HepG2 (cell line): ENCODE results near the gene ZC3H14. TPM values are rescaled to one million over a fixed set of nuclear protein-coding genes. Genes with fewer than 3 reads are reported as not detected.

Experiments used
- ATAC-seq: fragments of 200-7000 bp; cut with Tn5 transposase; 3 replicates; pipeline ENCODE4 v1.9.1; 2020; ENCODE audit warnings: mild to moderate bottlenecking, moderate library complexity
- BruUV-seq: library from RNA; stranded (reverse); fragments of 400-500 nt; replicated peaks from 2 replicates; lab custom pipeline; 2021; lab: Mats Ljungman, UMichigan
- CTCF ChIA-PET: fragments of 300-600 bp; formaldehyde crosslinking; extraction: SDS; loops from one replicate; lab custom pipeline; 2021; ENCODE audit warnings: low total read pairs, inconsistent platforms, low intra/inter-chr PET ratio; lab: Yijun Ruan, JAX
- POLR2A ChIA-PET: fragments of 350-600 bp; sonication (Branson Sonifier 250); formaldehyde crosslinking; loops from one replicate; lab custom pipeline; 2020; ENCODE audit warnings: antibody characterized with exemption, inconsistent platforms; lab: Yijun Ruan, JAX
- DNase-seq: peaks from one replicate; pipeline ENCODE4 v3.0.0-alpha.2; 2015; ENCODE audit warnings: low spot score
- FAIRE-seq: peaks from 3 replicates; lab custom pipeline; 2011; peaks lifted over from hg19 to GRCh38; lab: Jason Lieb, UNC
- H2AFZ ChIP-seq: one replicate; pipeline ENCODE4 v1.6.1; 2011; ENCODE audit warnings: low read length, inconsistent platforms
- H3K27ac ChIP-seq: fragments of 300-600 bp; 3 replicates; pipeline ENCODE4 v1.8.0; 2011; ENCODE audit warnings: mixed run types, mild to moderate bottlenecking, mixed read lengths, low read length, inconsistent platforms; ENCODE audit not compliant: insufficient read depth; ENCODE audit errors: extremely low read length
- H3K27me3 ChIP-seq, 2 experiments: fragments of 200-600 bp in 1 of 2; 2 replicates in 1 of 2; 3 replicates in 1 of 2; pipeline versions ENCODE4 v1.6.0 to v1.8.0; 2011; ENCODE audit warnings: low read length in 2 of 2, mild to moderate bottlenecking in 2 of 2, moderate library complexity in 2 of 2, inconsistent platforms in 1 of 2; ENCODE audit not compliant: insufficient read depth in 2 of 2, control insufficient read depth in 1 of 2
- H3K36me3 ChIP-seq, 2 experiments: fragments of 200-600 bp in 1 of 2; replicated peaks in 1 of 2; 2 replicates in 1 of 2; 3 replicates in 1 of 2; pipeline versions ENCODE4 v1.5.1 to v1.8.0; 2011; ENCODE audit warnings: low read length in 2 of 2, inconsistent platforms in 1 of 2; ENCODE audit not compliant: insufficient read depth in 2 of 2, control insufficient read depth in 1 of 2
- H3K4me1 ChIP-seq: 2 replicates; pipeline ENCODE4 v1.5.1; 2012; ENCODE audit warnings: low read length, inconsistent platforms; ENCODE audit not compliant: insufficient read depth
- H3K4me2 ChIP-seq: 2 replicates; pipeline ENCODE4 v1.6.0; 2011; ENCODE audit warnings: low read depth, low read length, inconsistent platforms
- H3K4me3 ChIP-seq, 3 experiments: fragments of 200-600 bp in 1 of 3; sonication (generic), shearing (Covaris generic) in 1 of 3; replicated peaks in 1 of 3; 2 replicates each; pipeline ENCODE4 v1.5.1; 2011 to 2016; ENCODE audit warnings: low read length in 3 of 3, inconsistent platforms in 2 of 3, low read depth in 2 of 3, mild to moderate bottlenecking in 2 of 3, control low read depth in 1 of 3, mixed read lengths in 1 of 3; ENCODE audit not compliant: insufficient read depth in 1 of 3
- H3K79me2 ChIP-seq: one replicate; pipeline ENCODE4 v1.6.1; 2011; ENCODE audit warnings: low read length, inconsistent platforms; ENCODE audit not compliant: insufficient read depth
- H3K9ac ChIP-seq: 2 replicates; pipeline ENCODE4 v1.6.0; 2011; ENCODE audit warnings: mild to moderate bottlenecking, low read depth, low read length, inconsistent platforms; ENCODE audit not compliant: insufficient read depth
- H3K9me3 ChIP-seq: 2 replicates; pipeline ENCODE4 v1.5.1; 2012; ENCODE audit warnings: mild to moderate bottlenecking, low read length
- H4K20me1 ChIP-seq: 2 replicates; pipeline ENCODE4 v1.6.0; 2011; ENCODE audit warnings: inconsistent platforms, mild to moderate bottlenecking, low read length, moderate library complexity; ENCODE audit not compliant: insufficient read depth
- DRAP1 ChIP-seq: IDR thresholded peaks from 2 replicates; pipeline ENCODE4 v1.6.1; 2016; ENCODE audit warnings: missing genetic modification reagents, missing compliant biosample characterization
- E2F5 ChIP-seq: sonication (generic); formaldehyde crosslinking; conservative IDR thresholded peaks from 2 replicates; pipeline ENCODE4 v1.4.0; 2020; ENCODE audit warnings: missing genetic modification reagents
- HOXD1 ChIP-seq: sonication (generic); formaldehyde crosslinking; IDR thresholded peaks from 2 replicates; pipeline ENCODE4 v1.5.0; 2020; ENCODE audit warnings: missing genetic modification reagents
- IRX3 ChIP-seq: sonication (generic); formaldehyde crosslinking; IDR thresholded peaks from 2 replicates; pipeline ENCODE4 v1.8.1; 2023; ENCODE audit warnings: mild to moderate bottlenecking, low read depth, missing genetic modification reagents, borderline replicate concordance
- ISL2 ChIP-seq: sonication (generic); formaldehyde crosslinking; IDR thresholded peaks from 2 replicates; pipeline ENCODE4 v1.5.0; 2020; ENCODE audit warnings: missing genetic modification reagents
- JUNB ChIP-seq: sonication (generic); formaldehyde crosslinking; IDR thresholded peaks from 2 replicates; pipeline ENCODE4 v1.8.0; 2022; ENCODE audit warnings: missing genetic modification reagents, mild to moderate bottlenecking, borderline replicate concordance
- NCOA5 ChIP-seq: sonication (generic); formaldehyde crosslinking; IDR thresholded peaks from 2 replicates; pipeline ENCODE4 v1.4.0; 2020; ENCODE audit warnings: missing genetic modification reagents
- ZFP1 ChIP-seq: IDR thresholded peaks from 2 replicates; pipeline ENCODE4 v1.6.1; 2016
- ZFX ChIP-seq: sonication (generic); formaldehyde crosslinking; IDR thresholded peaks from 2 replicates; pipeline ENCODE4 v1.4.0; 2020; ENCODE audit warnings: mild to moderate bottlenecking, low read depth, missing genetic modification reagents, moderate library complexity
- ZNF143 ChIP-seq: sonication (generic); formaldehyde crosslinking; IDR thresholded peaks from 2 replicates; pipeline ENCODE4 v1.4.0; 2020; ENCODE audit warnings: missing genetic modification reagents
- ZNF619 ChIP-seq: sonication (generic); formaldehyde crosslinking; IDR thresholded peaks from 2 replicates; pipeline ENCODE4 v1.4.0; 2020; ENCODE audit warnings: mild to moderate bottlenecking, missing genetic modification reagents
- ZNF749 ChIP-seq: sonication (generic); formaldehyde crosslinking; IDR thresholded peaks from 2 replicates; pipeline ENCODE4 v1.8.0; 2022; ENCODE audit warnings: mild to moderate bottlenecking, missing genetic modification reagents, moderate library complexity, borderline replicate concordance
- WGBS: methylation state at CpG from one replicate; pipeline ENCODE4 v1.1.6; 2017; ENCODE audit warnings: low lambda C conversion rate; 5-methylcytosine and 5-hydroxymethylcytosine counted together
- in situ Hi-C: cut with HindIII; loops from 2 replicates; pipeline ENCODE4 v1.10.0; 2017; ENCODE audit warnings: low pct_unique_long_range_greater_than_20kb; ENCODE audit not compliant: extremely low pct_ligation_motif_present
- intact Hi-C: fragments of 100-400 bp; cut with micrococcal nuclease; formaldehyde crosslinking; loops from one replicate; pipeline ENCODE4 v1.10.0; 2022; ENCODE audit not compliant: unreplicated experiment
- polyA plus RNA-seq, 8 experiments: library from polyadenylated mRNA; depleted of rRNA in 3 of 8; stranded (reverse) in 7 of 8; unstranded in 1 of 8; fragments of >200 nt; fragmentation: Illumina TruSeq in 4 of 8; extraction: Trizol in 4 of 8; gene quantifications; 2 replicates each; pipeline versions ENCODE4 v1.2.1 to v1.2.3, GENCODE V29; 2011 to 2016; ENCODE audit warnings: low read depth in 4 of 8, missing spikeins in 1 of 8, mixed read lengths in 1 of 8; ENCODE audit not compliant: insufficient read depth in 1 of 8
- total RNA-seq, 5 experiments: library from RNA; depleted of rRNA; stranded (reverse); fragments of >200 nt; fragmentation: Illumina TruSeq; extraction: Trizol; gene quantifications; 2 replicates each; pipeline ENCODE4 v1.2.3, GENCODE V29; 2016; ENCODE audit warnings: low read depth in 1 of 5
- TF ChIP-seq, protein P1 (sequence below): sonication (generic); formaldehyde crosslinking; IDR thresholded peaks from 2 replicates; pipeline ENCODE4 v1.8.1; 2023; ENCODE audit warnings: missing genetic modification reagents, mild to moderate bottlenecking, borderline replicate concordance
- TF ChIP-seq, protein P2 (sequence below), 2 experiments: sonication (generic) in 1 of 2; formaldehyde crosslinking in 1 of 2; IDR thresholded peaks; 2 replicates each; pipeline versions ENCODE4 v1.5.1 to v1.6.1; 2011 to 2020; ENCODE audit warnings: borderline replicate concordance in 1 of 2, low read depth in 1 of 2, low read length in 1 of 2, mild to moderate bottlenecking in 1 of 2, missing genetic modification reagents in 1 of 2, moderate library complexity in 1 of 2
- TF ChIP-seq, protein P3 (sequence below): sonication (generic); formaldehyde crosslinking; conservative IDR thresholded peaks from 2 replicates; pipeline ENCODE4 v1.8.1; 2023; ENCODE audit warnings: missing genetic modification reagents

ZC3H14 gene
- total and polyA plus RNA-seq, 2 of the 13 experiments (the other 11 are each of a cell fraction or from before 2014, with no cell fraction given) = 65.1 to 67.5 TPM

DNA sequence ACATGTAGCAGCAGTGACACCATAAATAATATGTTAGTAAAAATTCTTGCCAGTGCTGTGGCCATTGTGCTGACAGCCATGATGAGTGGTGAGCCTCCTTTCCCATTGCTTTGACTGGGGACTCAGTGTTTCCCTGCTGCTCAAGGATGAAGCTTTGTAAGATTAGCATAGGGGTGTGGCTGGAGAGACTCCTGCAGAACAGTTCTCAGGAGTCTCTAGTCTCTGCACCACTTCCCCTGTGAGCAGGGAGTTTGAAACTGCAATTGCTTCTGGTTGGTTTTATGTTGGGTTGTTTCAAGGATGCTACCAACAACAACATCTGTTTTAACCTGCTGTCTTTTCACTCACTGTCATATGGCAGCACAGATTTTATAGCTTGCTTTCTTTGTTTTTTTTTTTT is 41.4 kb downstream of the ZC3H14 start:
- ATAC-seq = no peak
- H3K4me2 ChIP-seq = no peak overlapping the region
- in situ Hi-C loops = no loop called here
- intact Hi-C loops = no loop called here
- H3K9me3 ChIP-seq = no peaks in the 10 kb centered on the region
- H3K79me2 ChIP-seq = no peaks in the 10 kb centered on the region
- BruUV-seq = no TSS peak
- H3K4me1 ChIP-seq = no peaks in the 10 kb centered on the region
- no peaks in the 10 kb centered on the region for H3K27me3 ChIP-seq
- H3K36me3 ChIP-seq = peaks cover 37 to 95% of the 10 kb centered on the region in 2 experiments
- no peak for FAIRE-seq
- no peaks in the 10 kb centered on the region for H4K20me1 ChIP-seq
- POLR2A ChIA-PET = no interaction called here
- no peak for TF ChIP-seq ISL2
- TF ChIP-seq E2F5 = no peak
- TF ChIP-seq, protein P1, sequence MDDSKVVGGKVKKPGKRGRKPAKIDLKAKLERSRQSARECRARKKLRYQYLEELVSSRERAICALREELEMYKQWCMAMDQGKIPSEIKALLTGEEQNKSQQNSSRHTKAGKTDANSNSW (CRISPR knock-in tag) = no peak
- TF ChIP-seq ZFX (CRISPR knock-in tag) = no peak
- no peak for TF ChIP-seq ZNF749 (CRISPR knock-in tag)
- TF ChIP-seq ZNF143 = no peak
- TF ChIP-seq ZFP1 (CRISPR knock-in tag) = no peak
- no peak overlapping the region for H3K27ac ChIP-seq
- DNase-seq = no peak
- no peak overlapping the region for H2AFZ ChIP-seq
- CTCF ChIA-PET = no interaction called here
- no peak overlapping the region for H3K4me3 ChIP-seq
- no peak overlapping the region for H3K9ac ChIP-seq

DNA sequence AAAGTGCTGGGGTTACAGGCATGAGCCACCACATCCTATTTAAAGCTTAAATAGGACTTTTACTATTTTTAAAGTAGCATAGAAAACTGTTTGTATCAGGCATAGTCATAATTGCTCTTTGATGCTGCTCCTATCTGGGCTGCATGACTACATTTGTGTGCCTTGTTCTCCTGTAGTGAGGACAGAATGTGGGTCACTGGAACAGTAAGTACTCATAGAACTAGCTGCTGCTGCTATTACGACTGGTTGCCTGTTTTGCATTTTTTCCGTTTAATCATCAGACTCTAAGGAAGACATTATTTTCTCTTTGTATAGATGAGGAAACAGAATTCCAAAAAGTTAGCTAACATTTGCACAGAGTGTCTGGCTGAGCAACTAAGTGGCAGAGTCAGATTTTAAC is 42.8 kb downstream of the ZC3H14 start:
- no peak for ATAC-seq
- in situ Hi-C loops (no loop called here), intact Hi-C loops (no loop called here)
- H3K27ac ChIP-seq = no peak overlapping the region
- no peaks in the 10 kb centered on the region for H3K27me3 ChIP-seq
- H3K9me3 ChIP-seq = no peaks in the 10 kb centered on the region
- FAIRE-seq = no peak
- no peak overlapping the region for H2AFZ ChIP-seq
- H4K20me1 ChIP-seq = no peaks in the 10 kb centered on the region
- H3K79me2 ChIP-seq = no peaks in the 10 kb centered on the region
- DNase-seq = no peak
- H3K9ac ChIP-seq = no peak overlapping the region
- H3K4me1 ChIP-seq = no peaks in the 10 kb centered on the region
- ChIA-PET CTCF (no interaction called here), POLR2A (no interaction called here)
- no peak overlapping the region for H3K4me3 ChIP-seq
- BruUV-seq = no TSS peak
- H3K36me3 ChIP-seq = peaks cover 26 to 94% of the 10 kb centered on the region in 2 experiments
- no peak overlapping the region for H3K4me2 ChIP-seq
- 98% methylated on average over 2 of the region's 2 CpGs for WGBS
- TF ChIP-seq IRX3 (CRISPR knock-in tag) = no peak
- TF ChIP-seq, protein P2, sequence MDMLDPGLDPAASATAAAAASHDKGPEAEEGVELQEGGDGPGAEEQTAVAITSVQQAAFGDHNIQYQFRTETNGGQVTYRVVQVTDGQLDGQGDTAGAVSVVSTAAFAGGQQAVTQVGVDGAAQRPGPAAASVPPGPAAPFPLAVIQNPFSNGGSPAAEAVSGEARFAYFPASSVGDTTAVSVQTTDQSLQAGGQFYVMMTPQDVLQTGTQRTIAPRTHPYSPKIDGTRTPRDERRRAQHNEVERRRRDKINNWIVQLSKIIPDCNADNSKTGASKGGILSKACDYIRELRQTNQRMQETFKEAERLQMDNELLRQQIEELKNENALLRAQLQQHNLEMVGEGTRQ (IDR thresholded peaks at IDR 0.05; ENCODE audit: low read depth, low read length) = no peak
- TF ChIP-seq, protein P2 (CRISPR knock-in tag; IDR thresholded peaks at IDR 0.05; ENCODE audit: borderline replicate concordance) = no peak
- TF ChIP-seq JUNB (CRISPR knock-in tag) = no peak
- TF ChIP-seq NCOA5 (CRISPR knock-in tag) = no peak
- no peak for TF ChIP-seq DRAP1
- no peak for TF ChIP-seq HOXD1 (CRISPR knock-in tag)
- no peak for TF ChIP-seq ZNF619
- TF ChIP-seq, protein P3, sequence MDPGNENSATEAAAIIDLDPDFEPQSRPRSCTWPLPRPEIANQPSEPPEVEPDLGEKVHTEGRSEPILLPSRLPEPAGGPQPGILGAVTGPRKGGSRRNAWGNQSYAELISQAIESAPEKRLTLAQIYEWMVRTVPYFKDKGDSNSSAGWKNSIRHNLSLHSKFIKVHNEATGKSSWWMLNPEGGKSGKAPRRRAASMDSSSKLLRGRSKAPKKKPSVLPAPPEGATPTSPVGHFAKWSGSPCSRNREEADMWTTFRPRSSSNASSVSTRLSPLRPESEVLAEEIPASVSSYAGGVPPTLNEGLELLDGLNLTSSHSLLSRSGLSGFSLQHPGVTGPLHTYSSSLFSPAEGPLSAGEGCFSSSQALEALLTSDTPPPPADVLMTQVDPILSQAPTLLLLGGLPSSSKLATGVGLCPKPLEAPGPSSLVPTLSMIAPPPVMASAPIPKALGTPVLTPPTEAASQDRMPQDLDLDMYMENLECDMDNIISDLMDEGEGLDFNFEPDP (CRISPR knock-in tag) = no peak
